ENCODE results near the gene LRCH1. TPM values are rescaled to one million over a fixed set of nuclear protein-coding genes. Genes with fewer than 3 reads are reported as not detected.

LRCH1 gene
- total RNA-seq, 4 donors from 2014 or later = 34.3 to 43.9 (median 40.3) TPM

DNA sequence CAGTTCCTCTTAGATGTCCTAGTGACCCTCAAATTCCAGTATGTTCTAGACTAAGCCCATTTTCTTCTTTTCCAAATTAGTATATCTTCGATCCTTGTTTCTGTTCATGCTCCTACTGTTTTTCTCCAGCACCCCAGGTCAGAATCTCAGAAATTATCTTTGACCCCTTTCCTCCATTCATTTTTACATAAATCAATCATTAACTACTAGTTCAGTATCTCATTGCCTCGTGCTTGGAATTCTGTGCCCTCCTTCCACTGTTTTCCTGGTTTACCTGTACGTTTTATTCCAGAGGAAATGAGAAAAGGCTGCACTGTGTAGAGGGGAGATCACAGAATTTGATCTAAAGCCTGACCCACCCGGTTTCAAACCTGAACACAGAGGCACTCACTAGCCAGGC lies 107.9 kb downstream of the LRCH1 start:
- DNase-seq (ENCODE audit: low spot score in 2 of 2) = no peak
- WGBS, 2 donors = 88 to 92% methylated on average over 4 of the region's 4 CpGs
- no peak for TF ChIP-seq POLR2A (IDR thresholded peaks at IDR 0.05)
- TF ChIP-seq, protein P1, sequence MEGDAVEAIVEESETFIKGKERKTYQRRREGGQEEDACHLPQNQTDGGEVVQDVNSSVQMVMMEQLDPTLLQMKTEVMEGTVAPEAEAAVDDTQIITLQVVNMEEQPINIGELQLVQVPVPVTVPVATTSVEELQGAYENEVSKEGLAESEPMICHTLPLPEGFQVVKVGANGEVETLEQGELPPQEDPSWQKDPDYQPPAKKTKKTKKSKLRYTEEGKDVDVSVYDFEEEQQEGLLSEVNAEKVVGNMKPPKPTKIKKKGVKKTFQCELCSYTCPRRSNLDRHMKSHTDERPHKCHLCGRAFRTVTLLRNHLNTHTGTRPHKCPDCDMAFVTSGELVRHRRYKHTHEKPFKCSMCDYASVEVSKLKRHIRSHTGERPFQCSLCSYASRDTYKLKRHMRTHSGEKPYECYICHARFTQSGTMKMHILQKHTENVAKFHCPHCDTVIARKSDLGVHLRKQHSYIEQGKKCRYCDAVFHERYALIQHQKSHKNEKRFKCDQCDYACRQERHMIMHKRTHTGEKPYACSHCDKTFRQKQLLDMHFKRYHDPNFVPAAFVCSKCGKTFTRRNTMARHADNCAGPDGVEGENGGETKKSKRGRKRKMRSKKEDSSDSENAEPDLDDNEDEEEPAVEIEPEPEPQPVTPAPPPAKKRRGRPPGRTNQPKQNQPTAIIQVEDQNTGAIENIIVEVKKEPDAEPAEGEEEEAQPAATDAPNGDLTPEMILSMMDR (IDR thresholded peaks at IDR 0.05) = no peak
- intact Hi-C loops (cut with DNase I; ENCODE audit: low total_unique reads) = no loop called here
- H3K4me3 ChIP-seq (ENCODE audit: low read depth, poor library complexity, severe bottlenecking) = no peak overlapping the region

DNA sequence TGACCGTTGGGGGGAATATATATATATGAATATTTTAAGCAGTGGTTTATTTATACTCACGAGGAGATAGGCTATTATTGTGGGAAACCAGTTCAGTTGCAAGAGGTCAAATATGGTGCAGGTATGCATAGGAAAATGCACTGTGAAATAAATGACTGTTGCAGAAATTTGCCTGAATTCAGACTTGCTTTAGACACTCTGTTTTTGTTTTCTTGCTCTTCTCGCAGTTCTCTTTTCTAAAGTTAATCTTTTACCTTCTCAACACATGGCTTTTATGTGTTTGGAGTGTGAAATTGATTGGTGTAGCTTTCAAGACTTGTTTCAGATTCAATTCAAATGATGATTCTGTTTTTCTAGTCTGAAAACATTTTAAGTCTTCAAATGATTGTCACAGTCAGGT lies 109.7 kb downstream of the LRCH1 start:
- intact Hi-C loops (cut with DNase I; ENCODE audit: low total_unique reads) = no loop called here
- TF ChIP-seq, protein P1 (IDR thresholded peaks at IDR 0.05) = no peak
- no peak for TF ChIP-seq POLR2A (IDR thresholded peaks at IDR 0.05)
- H3K4me3 ChIP-seq (ENCODE audit: low read depth, poor library complexity, severe bottlenecking) = no peak overlapping the region
- WGBS, 2 donors = 84 to 88% methylated on average over 3 of the region's 3 CpGs
- DNase-seq (ENCODE audit: low spot score in 2 of 2) = no peak

DNA sequence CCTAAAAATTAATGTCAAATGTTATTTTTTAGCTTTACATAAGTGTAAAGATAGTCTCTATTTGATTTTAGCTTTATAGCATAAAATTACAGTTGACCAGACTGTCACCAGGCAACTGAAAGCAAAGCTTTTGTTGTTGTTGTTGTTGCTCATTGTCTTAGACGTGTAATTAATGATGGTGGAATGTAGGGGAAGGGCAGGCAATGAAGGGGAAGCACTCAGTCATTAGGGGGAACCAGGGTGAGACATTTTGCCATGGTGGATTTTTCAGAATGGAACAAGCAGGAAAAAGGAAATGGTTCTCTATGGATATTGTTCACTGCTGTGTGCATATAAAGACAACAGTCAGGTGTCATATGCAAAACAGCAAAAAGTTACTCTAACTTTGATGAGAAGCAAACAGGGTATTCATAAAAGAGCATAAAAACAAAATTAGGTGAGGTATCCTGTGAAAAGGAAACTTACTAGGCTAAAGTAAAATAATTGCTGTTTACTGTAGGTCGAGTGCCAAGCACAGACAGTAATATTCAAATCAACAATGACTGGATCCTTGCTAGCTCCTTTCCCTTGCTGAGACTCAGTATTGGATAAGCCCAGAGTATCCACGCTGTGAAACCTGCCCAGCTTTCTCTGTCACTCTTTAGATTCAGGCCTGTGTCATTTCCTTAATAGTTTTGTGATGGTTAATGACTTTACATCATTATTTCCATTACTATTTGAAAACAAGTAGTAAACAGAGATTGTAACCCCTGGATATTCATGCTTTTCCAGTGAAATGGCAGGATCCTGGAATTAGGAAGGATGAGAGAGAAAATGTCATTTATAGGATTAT lies 110.5 kb downstream of the LRCH1 start:
- H3K4me3 ChIP-seq (ENCODE audit: low read depth, poor library complexity, severe bottlenecking) = no peak overlapping the region
- intact Hi-C loops (cut with DNase I; ENCODE audit: low total_unique reads) = no loop called here
- no peak for DNase-seq (ENCODE audit: low spot score in 2 of 2)
- TF ChIP-seq POLR2A (IDR thresholded peaks at IDR 0.05) = no peak
- TF ChIP-seq, protein P1 (IDR thresholded peaks at IDR 0.05) = no peak
- 27 to 43% methylated on average over 3 of the region's 3 CpGs for WGBS, 2 donors

DNA sequence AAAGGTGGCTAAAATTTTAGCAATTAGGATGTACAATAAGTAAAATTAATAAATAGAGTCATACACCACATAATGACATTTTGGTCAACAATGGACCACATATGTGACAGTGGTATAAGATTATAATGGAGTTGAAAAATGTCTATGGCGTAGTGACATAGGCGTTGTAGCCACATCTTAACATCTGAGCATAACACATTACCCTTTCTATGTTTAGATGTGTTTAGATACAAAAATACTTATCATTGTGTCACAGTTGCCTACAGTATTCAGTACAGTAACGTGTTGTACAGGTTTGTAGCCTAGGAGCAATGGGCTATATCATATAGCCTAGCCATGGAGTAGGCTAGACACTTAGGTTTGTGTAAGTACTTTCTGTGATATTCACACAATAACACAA lies 111.2 kb downstream of the LRCH1 start:
- intact Hi-C loops (cut with DNase I; ENCODE audit: low total_unique reads) = no loop called here

DNA sequence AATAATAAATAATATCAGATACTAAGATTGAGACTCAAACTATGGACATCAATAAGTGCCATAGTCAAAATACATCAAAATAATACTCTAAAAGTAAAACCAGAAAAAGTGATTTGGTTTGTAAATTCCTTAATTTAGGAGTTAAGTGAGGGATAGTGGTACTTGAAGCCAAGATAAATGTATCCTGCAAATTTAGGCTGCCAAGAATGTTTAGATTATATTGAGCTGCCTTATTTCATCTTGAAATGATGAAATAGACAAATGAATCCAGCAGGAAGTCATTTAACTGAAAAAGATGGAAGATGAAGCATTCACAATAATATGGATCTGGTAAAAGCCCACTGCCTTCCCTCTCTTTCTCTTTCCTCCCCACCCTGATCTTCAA lies 112.3 kb downstream of the LRCH1 start:
- no peak for TF ChIP-seq POLR2A (IDR thresholded peaks at IDR 0.05)
- TF ChIP-seq, protein P1 (IDR thresholded peaks at IDR 0.05) = no peak
- intact Hi-C loops (cut with DNase I; ENCODE audit: low total_unique reads) = no loop called here
- no peak for DNase-seq (ENCODE audit: low spot score in 2 of 2)
- H3K4me3 ChIP-seq (ENCODE audit: low read depth, poor library complexity, severe bottlenecking) = no peak overlapping the region

More for the DNA sequence above, 111.2 kb downstream of the LRCH1 start:
- TF ChIP-seq POLR2A (IDR thresholded peaks at IDR 0.05) = no peak
- TF ChIP-seq, protein P1 (IDR thresholded peaks at IDR 0.05) = no peak
- WGBS, 2 donors = 93 to 94% methylated on average over 3 of the region's 3 CpGs
- no peak overlapping the region for H3K4me3 ChIP-seq (ENCODE audit: low read depth, poor library complexity, severe bottlenecking)
- no peak for DNase-seq (ENCODE audit: low spot score in 2 of 2)

All from lower leg skin (tissue), 4 donors.